OCI-LY1 (cell line): Measurements from ENCODE around the gene AKAP13.

Experiments
- H2AFZ ChIP-seq: fragments of 200-600 bp; sonication (generic), shearing (Covaris generic); 2 replicates; pipeline ENCODE4 v1.6.0; 2014; ENCODE audit warnings: antibody characterized with exemption, mild to moderate bottlenecking, low read length
- H3F3A ChIP-seq: fragments of 200-600 bp; sonication (generic), shearing (Covaris generic); 2 replicates; pipeline ENCODE4 v1.6.0; 2014; ENCODE audit warnings: mild to moderate bottlenecking, antibody characterized with exemption, low read length, moderate library complexity; ENCODE audit not compliant: insufficient read depth
- H3K27ac ChIP-seq: fragments of 200-600 bp; sonication (generic); 2 replicates; pipeline ENCODE4 v1.5.1; 2014; ENCODE audit warnings: low read length, mixed run types, mild to moderate bottlenecking, low read depth; ENCODE audit not compliant: poor library complexity, severe bottlenecking
- H3K27me3 ChIP-seq: fragments of 200-600 bp; sonication (generic); 2 replicates; pipeline ENCODE4 v1.6.0; 2014; ENCODE audit warnings: antibody characterized with exemption, mild to moderate bottlenecking, low read length, moderate library complexity; ENCODE audit not compliant: insufficient read depth
- H3K36me3 ChIP-seq: fragments of 200-600 bp; sonication (generic); 2 replicates; pipeline ENCODE4 v1.6.1; 2014; ENCODE audit warnings: mild to moderate bottlenecking, antibody characterized with exemption, low read length, moderate library complexity, mixed read lengths; ENCODE audit not compliant: insufficient read depth
- H3K4me1 ChIP-seq: fragments of 200-600 bp; sonication (generic); 2 replicates; pipeline ENCODE4 v1.5.1; 2014; ENCODE audit warnings: mild to moderate bottlenecking, low read length, moderate library complexity; ENCODE audit not compliant: insufficient read depth, severe bottlenecking
- H3K4me2 ChIP-seq: fragments of 200-600 bp; sonication (generic), shearing (Covaris generic); 2 replicates; pipeline ENCODE4 v1.6.1; 2014; ENCODE audit warnings: low read length
- H3K4me3 ChIP-seq: fragments of 200-600 bp; sonication (generic); 2 replicates; pipeline ENCODE4 v1.5.1; 2014; ENCODE audit warnings: low read length, low read depth, mild to moderate bottlenecking, mixed read lengths; ENCODE audit not compliant: poor library complexity, severe bottlenecking
- H3K79me2 ChIP-seq: fragments of 200-600 bp; shearing (Covaris generic); 2 replicates; pipeline ENCODE4 v1.6.1; 2016; ENCODE audit warnings: mixed run types, low read length, mixed read lengths; ENCODE audit not compliant: insufficient read depth
- H3K9ac ChIP-seq: fragments of 200-600 bp; sonication (generic), shearing (Covaris generic); 2 replicates; pipeline ENCODE4 v1.6.1; 2014; ENCODE audit warnings: mild to moderate bottlenecking, low read length, mixed read lengths
- H3K9me2 ChIP-seq: fragments of 200-600 bp; sonication (generic), shearing (Covaris generic); 2 replicates; pipeline ENCODE4 v1.6.1; 2014; ENCODE audit warnings: low read depth, mild to moderate bottlenecking, low read length, mixed read lengths
- H3K9me3 ChIP-seq: fragments of 200-600 bp; shearing (Covaris generic); 2 replicates; pipeline ENCODE4 v1.6.1; 2014; ENCODE audit warnings: low read length, mixed read lengths
- H4K20me1 ChIP-seq: fragments of 200-600 bp; sonication (generic), shearing (Covaris generic); 2 replicates; pipeline ENCODE4 v1.6.0; 2016; ENCODE audit warnings: mild to moderate bottlenecking, low read length; ENCODE audit not compliant: insufficient read depth
- CTCF ChIP-seq: fragments of 200-600 bp; sonication (generic), shearing (Covaris generic); IDR thresholded peaks from 2 replicates; pipeline ENCODE4 v1.5.1; 2017; ENCODE audit warnings: mild to moderate bottlenecking, antibody characterized with exemption, low read length, moderate library complexity, mixed read lengths
- EZH2 ChIP-seq: fragments of 200-600 bp; sonication (generic), shearing (Covaris generic); IDR thresholded peaks from 2 replicates; pipeline ENCODE4 v1.8.0; 2017; ENCODE audit warnings: borderline replicate concordance, mixed run types, mild to moderate bottlenecking, antibody characterized with exemption, low read length, moderate library complexity, mixed read lengths

The AKAP13 gene

GRCh38 chr15:85651548-85651947 lies 271.1 kb downstream of the AKAP13 start:
- Histone ChIP-seq H3F3A (no peaks in the 10 kb centered on the region), H3K4me1 (peaks cover 16% of the 10 kb centered on the region), H3K9ac (no peak overlapping the region), H3K9me3 (no peaks in the 10 kb centered on the region), H3K9me2 (no peaks in the 10 kb centered on the region), H3K4me2 (no peak overlapping the region), H2AFZ (no peak overlapping the region), H3K27me3 (no peaks in the 10 kb centered on the region), H3K79me2 (no peaks in the 10 kb centered on the region), H3K4me3 (no peak overlapping the region), H4K20me1 (no peaks in the 10 kb centered on the region), H3K36me3 (peaks cover 53% of the 10 kb centered on the region), H3K27ac (no peak overlapping the region)
- TF ChIP-seq EZH2 (no peak), CTCF (no peak)

- TF ChIP-seq EZH2 (no peak), CTCF (no peak)
- Histone ChIP-seq H3K79me2 (no peaks in the 10 kb centered on the region), H3K27ac (no peak overlapping the region), H2AFZ (no peak overlapping the region), H3K4me3 (no peak overlapping the region), H4K20me1 (no peaks in the 10 kb centered on the region), H3K9ac (no peak overlapping the region), H3K36me3 (peaks cover 53% of the 10 kb centered on the region; the same call in 1 of the 2 replicates), H3K9me3 (no peaks in the 10 kb centered on the region), H3K27me3 (no peaks in the 10 kb centered on the region), H3F3A (no peaks in the 10 kb centered on the region), H3K4me1 (peaks cover 16% of the 10 kb centered on the region), H3K9me2 (no peaks in the 10 kb centered on the region), H3K4me2 (no peak overlapping the region)
Measured at GRCh38 chr15:85652457-85652856, 272.1 kb downstream of the AKAP13 start.

- Histone ChIP-seq H3K4me2 (no peak overlapping the region), H3K27me3 (no peaks in the 10 kb centered on the region), H3K9me3 (no peaks in the 10 kb centered on the region), H3K9me2 (no peaks in the 10 kb centered on the region), H3K9ac (no peak overlapping the region), H3K4me1 (no peaks in the 10 kb centered on the region), H3K36me3 (peaks cover 69% of the 10 kb centered on the region; the same call in 1 of the 2 replicates), H3K4me3 (no peak overlapping the region), H3K27ac (no peak overlapping the region), H4K20me1 (no peaks in the 10 kb centered on the region), H3F3A (no peaks in the 10 kb centered on the region), H3K79me2 (no peaks in the 10 kb centered on the region), H2AFZ (no peak overlapping the region)
- TF ChIP-seq CTCF: no peak
Measured at GRCh38 chr15:85657132-85657531, 276.7 kb downstream of the AKAP13 start.
